ENCODE measurements around the gene CEACAM16. TPM values are rescaled to one million over a fixed set of nuclear protein-coding genes. Genes with fewer than 3 reads are reported as not detected.

The CEACAM16 gene
- total RNA-seq, 1 donor from 2014 or later: not detected

DNA sequence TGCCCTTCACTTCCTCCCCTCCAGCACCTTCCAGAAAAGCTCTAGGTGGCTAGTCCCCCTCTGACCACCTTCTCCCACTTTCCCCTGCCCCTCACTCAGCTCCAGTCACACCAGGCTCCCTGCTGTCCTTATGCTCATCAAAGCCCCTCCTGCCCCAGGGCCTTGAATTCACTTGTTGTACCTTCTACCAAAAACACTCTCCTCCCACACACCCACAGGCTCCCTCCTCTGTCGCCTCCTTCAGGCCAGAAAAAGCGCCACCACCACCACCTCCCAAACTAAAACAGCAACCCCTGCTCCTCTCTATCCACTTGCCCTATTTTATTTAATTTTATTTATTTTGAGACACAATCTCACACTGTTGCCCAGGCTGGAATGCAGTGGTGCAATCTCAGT, 4.8 kb upstream of the CEACAM16 start:
- H3K27me3 ChIP-seq: no peaks in the 10 kb centered on the region
- H3K27ac ChIP-seq: no peak overlapping the region
- no peaks in the 10 kb centered on the region for H3K36me3 ChIP-seq
- intact Hi-C loops (cut with DNase I): no loop called here
- peaks cover 11% of the 10 kb centered on the region for H3K4me1 ChIP-seq
- no peaks in the 10 kb centered on the region for H3K9me3 ChIP-seq
- TF ChIP-seq, protein P1, sequence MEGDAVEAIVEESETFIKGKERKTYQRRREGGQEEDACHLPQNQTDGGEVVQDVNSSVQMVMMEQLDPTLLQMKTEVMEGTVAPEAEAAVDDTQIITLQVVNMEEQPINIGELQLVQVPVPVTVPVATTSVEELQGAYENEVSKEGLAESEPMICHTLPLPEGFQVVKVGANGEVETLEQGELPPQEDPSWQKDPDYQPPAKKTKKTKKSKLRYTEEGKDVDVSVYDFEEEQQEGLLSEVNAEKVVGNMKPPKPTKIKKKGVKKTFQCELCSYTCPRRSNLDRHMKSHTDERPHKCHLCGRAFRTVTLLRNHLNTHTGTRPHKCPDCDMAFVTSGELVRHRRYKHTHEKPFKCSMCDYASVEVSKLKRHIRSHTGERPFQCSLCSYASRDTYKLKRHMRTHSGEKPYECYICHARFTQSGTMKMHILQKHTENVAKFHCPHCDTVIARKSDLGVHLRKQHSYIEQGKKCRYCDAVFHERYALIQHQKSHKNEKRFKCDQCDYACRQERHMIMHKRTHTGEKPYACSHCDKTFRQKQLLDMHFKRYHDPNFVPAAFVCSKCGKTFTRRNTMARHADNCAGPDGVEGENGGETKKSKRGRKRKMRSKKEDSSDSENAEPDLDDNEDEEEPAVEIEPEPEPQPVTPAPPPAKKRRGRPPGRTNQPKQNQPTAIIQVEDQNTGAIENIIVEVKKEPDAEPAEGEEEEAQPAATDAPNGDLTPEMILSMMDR (IDR thresholded peaks at IDR 0.05): no peak
- TF ChIP-seq POLR2A (IDR thresholded peaks at IDR 0.05): no peak
- TF ChIP-seq POLR2AphosphoS5 (IDR thresholded peaks at IDR 0.05; ENCODE audit: insufficient read depth in 1 of 2, low read depth in 1 of 2): no peak
- no peak for DNase-seq (ENCODE audit: extremely low spot score in 2 of 2)
- H3K4me3 ChIP-seq: no peak overlapping the region

DNA sequence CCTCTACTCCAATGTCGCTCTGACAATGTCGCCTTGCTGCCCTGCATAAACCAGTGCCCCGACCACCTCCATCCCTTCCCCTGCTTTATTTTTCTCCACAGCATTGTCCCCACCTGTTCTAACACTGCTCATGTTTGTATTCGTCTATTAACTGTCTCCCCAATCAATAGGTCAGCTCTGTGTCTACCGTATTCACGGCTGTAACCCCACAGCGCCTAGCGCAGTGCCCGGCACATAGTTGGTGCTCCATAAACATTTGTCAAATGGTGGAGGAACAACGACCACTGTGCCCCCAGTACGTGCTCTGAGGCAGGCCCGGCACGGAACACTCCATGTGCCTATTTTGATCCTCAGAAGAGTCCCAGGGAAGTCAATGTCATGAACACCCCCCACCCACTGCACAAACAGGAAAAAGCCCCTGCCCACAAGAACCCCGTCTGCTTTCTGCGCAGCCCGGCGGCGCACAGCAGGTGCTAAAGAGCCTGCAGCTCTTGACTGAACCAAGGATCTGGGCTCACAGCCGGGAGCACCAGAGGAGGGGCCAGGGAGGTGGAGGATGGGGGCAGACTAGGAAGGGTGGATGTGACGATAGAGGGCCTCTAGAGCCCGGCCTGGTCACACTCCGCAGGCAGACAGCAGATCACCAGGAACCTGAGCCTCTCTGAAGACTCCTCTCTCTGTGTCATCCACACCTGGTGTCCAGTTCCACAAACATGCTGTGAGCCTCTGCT, 1.8 kb upstream of the CEACAM16 start:
- TF ChIP-seq POLR2AphosphoS5 (IDR thresholded peaks at IDR 0.05; ENCODE audit: insufficient read depth in 1 of 2, low read depth in 1 of 2) (no peak), POLR2A (IDR thresholded peaks at IDR 0.05) (no peak)
- TF ChIP-seq, protein P1 (IDR thresholded peaks at IDR 0.05): no peak
- intact Hi-C loops (cut with DNase I): no loop called here

DNA sequence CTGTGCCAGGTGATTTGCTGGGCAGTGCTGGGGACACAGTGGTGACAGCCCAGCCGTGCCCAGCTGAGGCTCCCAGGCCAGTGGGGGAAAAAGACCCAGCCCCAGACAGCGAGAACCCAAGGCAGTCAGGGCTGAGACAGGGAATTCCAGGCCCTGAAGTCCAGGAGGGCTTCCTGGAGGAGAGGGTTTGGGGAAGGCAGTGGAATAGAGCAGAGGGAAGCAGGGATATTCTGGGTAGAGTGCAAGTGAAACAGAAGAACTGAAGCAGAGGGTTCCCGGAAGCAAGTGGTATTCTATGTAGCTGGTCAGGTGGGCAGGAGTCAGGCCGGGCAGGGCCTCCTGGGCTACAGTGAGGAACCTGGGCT, 1.3 kb upstream of the CEACAM16 start:
- H3K4me1 ChIP-seq: no peaks in the 10 kb centered on the region
- H3K9me3 ChIP-seq: no peaks in the 10 kb centered on the region
- no peak overlapping the region for H3K4me3 ChIP-seq
- no peak overlapping the region for H3K27ac ChIP-seq
- no peaks in the 10 kb centered on the region for H3K36me3 ChIP-seq
- H3K27me3 ChIP-seq: no peaks in the 10 kb centered on the region
- intact Hi-C loops (cut with DNase I): no loop called here
- no peak for TF ChIP-seq POLR2A (IDR thresholded peaks at IDR 0.05)
- no peak for TF ChIP-seq POLR2AphosphoS5 (IDR thresholded peaks at IDR 0.05; ENCODE audit: insufficient read depth in 1 of 2, low read depth in 1 of 2)
- TF ChIP-seq, protein P1 (IDR thresholded peaks at IDR 0.05): no peak
- DNase-seq (ENCODE audit: extremely low spot score in 2 of 2): no peak

More for the DNA sequence above, 1.8 kb upstream of the CEACAM16 start:
- Histone ChIP-seq H3K36me3 (no peaks in the 10 kb centered on the region), H3K4me3 (no peak overlapping the region), H3K9me3 (no peaks in the 10 kb centered on the region), H3K4me1 (peaks cover 5% of the 10 kb centered on the region), H3K27ac (no peak overlapping the region), H3K27me3 (no peaks in the 10 kb centered on the region)
- no peak for DNase-seq (ENCODE audit: extremely low spot score in 2 of 2)

DNA sequence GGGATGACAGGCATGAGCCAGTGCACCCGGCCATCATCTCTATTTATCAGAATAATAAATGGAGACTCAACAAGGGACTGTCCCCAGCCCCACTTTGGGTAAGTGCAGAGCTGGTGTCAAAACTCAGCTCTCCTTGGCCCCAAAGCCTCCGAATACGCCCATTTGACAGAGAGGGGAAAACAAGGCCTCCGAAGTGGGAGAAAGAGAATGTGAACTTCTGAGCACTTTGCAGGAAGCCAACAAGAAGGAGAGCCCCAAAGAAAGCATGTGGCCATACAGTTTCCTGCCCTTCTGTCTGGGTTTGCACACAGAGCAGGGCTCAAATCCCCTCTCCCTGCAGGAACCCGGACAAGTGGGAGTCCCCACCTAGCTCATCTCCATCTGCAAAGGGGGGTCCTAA, 1.6 kb downstream of the CEACAM16 start:
- no peaks in the 10 kb centered on the region for H3K9me3 ChIP-seq
- H3K27me3 ChIP-seq: no peaks in the 10 kb centered on the region
- H3K4me3 ChIP-seq: no peak overlapping the region
- intact Hi-C loops (cut with DNase I): no loop called here
- TF ChIP-seq POLR2AphosphoS5 (IDR thresholded peaks at IDR 0.05; ENCODE audit: insufficient read depth in 1 of 2, low read depth in 1 of 2) (no peak), POLR2A (IDR thresholded peaks at IDR 0.05) (no peak)
- TF ChIP-seq, protein P1 (IDR thresholded peaks at IDR 0.05): no peak
- no peaks in the 10 kb centered on the region for H3K36me3 ChIP-seq
- no peak overlapping the region for H3K27ac ChIP-seq
- H3K4me1 ChIP-seq: no peaks in the 10 kb centered on the region
- DNase-seq (ENCODE audit: extremely low spot score in 2 of 2): no peak

DNA sequence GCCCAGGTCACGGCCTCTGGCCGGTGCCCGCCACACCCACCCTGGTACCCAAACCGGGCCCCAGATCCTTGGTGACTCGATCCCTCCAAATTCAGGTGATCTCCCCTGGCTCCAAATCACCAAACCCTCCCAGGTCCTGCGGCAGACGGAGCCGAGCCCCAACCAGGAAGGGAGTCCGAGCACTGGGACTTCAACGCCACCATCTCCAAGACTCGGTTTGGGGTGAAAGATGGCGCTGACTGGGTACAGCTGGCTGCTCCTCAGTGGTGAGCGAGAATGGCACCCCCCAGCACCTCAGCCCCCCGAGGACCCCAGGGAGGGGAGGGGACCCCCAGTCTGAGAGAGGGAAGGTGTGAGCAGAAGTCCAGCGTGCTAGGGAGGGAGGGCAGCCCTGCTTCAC, 2.3 kb downstream of the CEACAM16 start:
- H3K27me3 ChIP-seq: no peaks in the 10 kb centered on the region
- no peaks in the 10 kb centered on the region for H3K9me3 ChIP-seq
- no peaks in the 10 kb centered on the region for H3K36me3 ChIP-seq
- TF ChIP-seq, protein P1 (IDR thresholded peaks at IDR 0.05): no peak
- TF ChIP-seq POLR2AphosphoS5 (IDR thresholded peaks at IDR 0.05; ENCODE audit: insufficient read depth in 1 of 2, low read depth in 1 of 2): no peak
- H3K4me1 ChIP-seq: no peaks in the 10 kb centered on the region
- no peak overlapping the region for H3K27ac ChIP-seq
- no peak overlapping the region for H3K4me3 ChIP-seq
- DNase-seq (ENCODE audit: extremely low spot score in 2 of 2): no peak
- intact Hi-C loops (cut with DNase I): no loop called here

All from vagina (tissue), 2 donors.